AG04449 (cell line): Measurements from ENCODE around the gene TK1.

ENCODE experiments used
- CTCF ChIA-PET: fragments of 350-600 bp; formaldehyde crosslinking; extraction: SDS; loops from one replicate; lab custom pipeline; 2021; ENCODE audit warnings: antibody characterized with exemption; lab: Yijun Ruan, JAX
- POLR2A ChIA-PET: fragments of 400-600, 350-600 bp; formaldehyde crosslinking; extraction: SDS; loops from one replicate; lab custom pipeline; 2020; ENCODE audit warnings: antibody characterized with exemption, inconsistent platforms; lab: Yijun Ruan, JAX
- DNase-seq: peaks from one replicate; pipeline ENCODE4 v3.0.0-alpha.2; 2010; ENCODE audit warnings: low read depth, low spot score
- H3K4me3 ChIP-seq: 2 replicates; pipeline ENCODE4 v1.5.1; 2011; ENCODE audit warnings: low read depth, mild to moderate bottlenecking, control low read depth, low read length
- TF ChIP-seq, protein P1 (sequence below): IDR thresholded peaks from one replicate; pipeline ENCODE4 v1.5.1; 2011; ENCODE audit warnings: mild to moderate bottlenecking, moderate library complexity, low read length, control low read depth, inconsistent platforms; ENCODE audit not compliant: insufficient read depth; ENCODE audit errors: missing control alignments

The TK1 gene

DNA sequence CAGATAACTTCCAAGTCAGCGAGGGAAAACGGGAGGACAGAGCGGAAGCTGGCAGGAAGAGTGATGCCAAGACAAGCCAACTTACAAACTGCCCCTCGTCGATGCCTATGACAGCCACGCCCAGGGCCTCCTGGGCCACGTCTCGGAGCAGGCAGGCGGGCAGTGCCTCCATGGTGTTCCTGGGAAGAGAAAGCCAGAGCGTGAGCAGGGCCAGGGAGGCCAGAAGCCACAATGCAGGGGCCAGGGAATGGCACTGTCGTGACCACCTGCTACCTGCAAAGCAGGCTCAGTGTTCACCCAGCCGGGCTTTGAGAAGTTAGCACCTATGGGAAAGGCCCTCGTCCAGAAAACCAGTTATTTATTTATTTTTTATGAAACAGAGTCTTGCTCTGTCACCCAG lies 4.3 kb downstream of the TK1 start:
- H3K4me3 ChIP-seq: no peak overlapping the region
- POLR2A ChIA-PET: no interaction called here
- DNase-seq: no peak
- CTCF ChIA-PET: interaction anchor here (0.6 to 7.3 kb wide), 2 partner anchors 8 to 46 kb away, joined by 3 to 119 read pairs; no protein-coding TSS in a partner anchor
- TF ChIP-seq, protein P1, sequence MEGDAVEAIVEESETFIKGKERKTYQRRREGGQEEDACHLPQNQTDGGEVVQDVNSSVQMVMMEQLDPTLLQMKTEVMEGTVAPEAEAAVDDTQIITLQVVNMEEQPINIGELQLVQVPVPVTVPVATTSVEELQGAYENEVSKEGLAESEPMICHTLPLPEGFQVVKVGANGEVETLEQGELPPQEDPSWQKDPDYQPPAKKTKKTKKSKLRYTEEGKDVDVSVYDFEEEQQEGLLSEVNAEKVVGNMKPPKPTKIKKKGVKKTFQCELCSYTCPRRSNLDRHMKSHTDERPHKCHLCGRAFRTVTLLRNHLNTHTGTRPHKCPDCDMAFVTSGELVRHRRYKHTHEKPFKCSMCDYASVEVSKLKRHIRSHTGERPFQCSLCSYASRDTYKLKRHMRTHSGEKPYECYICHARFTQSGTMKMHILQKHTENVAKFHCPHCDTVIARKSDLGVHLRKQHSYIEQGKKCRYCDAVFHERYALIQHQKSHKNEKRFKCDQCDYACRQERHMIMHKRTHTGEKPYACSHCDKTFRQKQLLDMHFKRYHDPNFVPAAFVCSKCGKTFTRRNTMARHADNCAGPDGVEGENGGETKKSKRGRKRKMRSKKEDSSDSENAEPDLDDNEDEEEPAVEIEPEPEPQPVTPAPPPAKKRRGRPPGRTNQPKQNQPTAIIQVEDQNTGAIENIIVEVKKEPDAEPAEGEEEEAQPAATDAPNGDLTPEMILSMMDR: no peak

DNA sequence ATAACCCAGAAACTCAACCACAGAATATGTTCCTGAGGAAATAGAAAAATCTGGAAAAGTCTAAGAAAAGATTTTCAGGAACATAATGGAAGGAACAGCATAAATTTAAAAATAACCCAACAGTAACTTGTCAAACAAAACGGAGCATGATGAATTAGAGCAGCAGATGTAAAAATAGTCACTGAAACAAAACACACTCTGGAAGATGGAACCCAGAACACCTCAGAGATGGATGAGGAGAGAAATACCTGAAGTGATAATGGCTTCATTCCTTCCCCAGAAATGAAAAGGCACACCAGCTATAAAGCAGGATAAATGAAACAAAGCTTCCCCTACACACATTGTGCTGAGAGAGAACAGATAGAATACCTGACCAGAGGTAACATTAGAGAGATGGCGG lies 6.3 kb downstream of the TK1 start:
- POLR2A ChIA-PET: no interaction called here
- no peak for DNase-seq
- TF ChIP-seq, protein P1: no peak
- no peak overlapping the region for H3K4me3 ChIP-seq
- CTCF ChIA-PET: interaction anchor here (1.1 to 2.1 kb wide), 3 partner anchors 9 to 162 kb away, joined by 3 to 5 read pairs (median 5); no protein-coding TSS in a partner anchor

DNA sequence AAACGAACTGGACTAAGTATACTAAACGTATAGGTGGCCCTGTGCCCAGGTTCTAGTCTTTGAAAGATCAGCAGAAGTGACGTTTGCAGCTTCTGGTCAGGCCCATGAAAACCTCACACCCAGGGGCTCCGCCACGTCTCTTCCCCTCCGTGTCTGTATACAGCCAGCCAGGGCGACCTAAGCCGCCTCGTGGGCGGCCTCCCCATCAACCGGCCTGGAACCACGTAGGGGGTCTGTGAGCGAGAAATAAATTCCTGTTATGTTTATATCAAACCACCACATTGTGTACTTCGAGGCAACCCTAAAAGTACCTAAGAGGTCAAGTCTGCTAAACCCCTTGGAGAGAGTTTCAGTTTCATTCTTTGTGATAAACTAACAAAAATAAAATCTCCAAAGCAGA lies 6.8 kb downstream of the TK1 start:
- H3K4me3 ChIP-seq: no peak overlapping the region
- ChIA-PET CTCF (interaction anchor here (1.0 to 2.1 kb wide), 3 partner anchors 67 to 162 kb away, joined by 3 to 5 read pairs (median 3); no protein-coding TSS in a partner anchor), POLR2A (no interaction called here)
- DNase-seq: no peak
- TF ChIP-seq, protein P1: no peak

DNA sequence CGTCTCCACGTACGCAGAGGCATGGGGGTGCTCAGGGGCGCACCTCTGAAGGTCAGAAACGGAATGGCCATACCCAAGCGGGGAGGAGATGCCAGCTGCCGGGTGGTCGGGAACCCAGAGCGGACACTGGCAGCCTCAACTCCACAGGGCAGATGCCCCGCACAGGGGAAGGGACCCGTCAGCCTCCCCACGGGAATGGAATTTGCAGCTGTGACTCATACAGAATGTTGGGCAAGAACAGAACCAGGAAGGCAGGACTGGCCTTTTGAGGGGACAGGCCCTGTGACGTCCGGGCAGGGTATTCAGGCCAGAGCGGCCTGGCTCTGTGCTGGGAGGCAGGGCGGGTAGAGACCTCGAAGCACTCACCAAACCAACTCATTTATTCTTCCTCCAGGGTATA lies 7.5 kb downstream of the TK1 start:
- ChIA-PET POLR2A (no interaction called here), CTCF (interaction anchor here (0.9 to 10.8 kb wide), 7 partner anchors 6 to 161 kb away, joined by 3 to 119 read pairs (median 5); partner anchors contain the start of genes AFMID and TK1)
- TF ChIP-seq, protein P1: no peak
- H3K4me3 ChIP-seq: no peak overlapping the region
- peak; percentile 10 for DNase-seq

DNA sequence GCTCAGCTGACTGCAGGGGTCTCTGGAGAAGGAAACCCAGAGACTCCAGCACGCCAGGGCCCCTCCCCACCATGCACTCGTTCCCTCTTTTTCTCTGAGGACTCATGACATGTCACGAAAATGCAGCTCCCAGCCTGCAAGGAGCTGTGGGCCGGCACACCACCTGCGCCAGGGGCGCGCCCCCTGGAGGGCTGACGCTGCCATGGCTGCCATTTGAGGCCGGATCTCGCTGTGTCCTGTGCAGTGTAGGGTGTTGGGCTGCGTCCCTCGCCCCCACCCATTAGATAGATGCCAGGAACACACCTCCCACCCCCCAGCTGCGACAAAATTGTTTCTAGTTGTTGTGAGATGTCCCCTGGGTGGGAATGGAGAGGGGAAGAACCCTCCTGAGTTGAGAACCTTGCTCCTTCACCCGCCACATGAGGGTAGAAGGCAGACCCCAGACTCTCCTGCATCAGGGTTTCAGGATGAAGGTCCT lies 10.3 kb downstream of the TK1 start:
- TF ChIP-seq, protein P1: peak; percentile 95
- DNase-seq: no peak
- H3K4me3 ChIP-seq: no peak overlapping the region
- ChIA-PET CTCF (interaction anchor here (0.6 to 10.8 kb wide), 27 partner anchors 9 to 473 kb away, joined by 3 to 119 read pairs (median 4); partner anchors contain the start of genes AFMID and TK1), POLR2A (no interaction called here)

DNA sequence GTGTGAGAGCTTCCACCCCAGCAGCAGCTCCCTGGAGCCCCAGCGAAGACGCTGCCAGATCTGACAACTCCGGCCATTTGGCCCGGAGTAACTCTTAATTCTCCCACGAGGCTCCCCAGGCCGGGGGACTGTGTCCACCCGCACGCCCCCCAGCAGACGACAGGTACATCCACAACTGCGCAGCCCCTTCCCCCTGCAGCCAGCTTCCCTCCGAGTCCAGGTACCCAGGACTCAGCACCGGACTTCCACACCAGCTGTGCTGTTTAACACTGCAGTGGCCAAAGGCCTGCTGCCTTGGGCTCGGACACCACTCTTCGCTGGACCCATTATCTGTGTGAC lies 11.2 kb downstream of the TK1 start:
- POLR2A ChIA-PET: no interaction called here

More for the DNA sequence above, 11.2 kb downstream of the TK1 start:
- H3K4me3 ChIP-seq: no peak overlapping the region
- TF ChIP-seq, protein P1: no peak
- DNase-seq: no peak
- CTCF ChIA-PET: interaction anchor here (1.0 to 10.8 kb wide), 15 partner anchors 9 to 158 kb away, joined by 3 to 119 read pairs (median 8); partner anchors contain the start of genes AFMID and TK1
